ENCODE data around the gene PHLDA3. TPM values are rescaled to one million over a fixed set of nuclear protein-coding genes. Genes with fewer than 3 reads are reported as not detected.
A peak's percentile ranks its signal among the peaks of the same experiment; 100 is the strongest.

Gene PHLDA3
- total and polyA plus RNA-seq, 2 of the 13 experiments (the other 11 are each of a cell fraction or from before 2014, with no cell fraction given): 16.7 to 33.6 TPM

GRCh38 chr1:201507360-201507675, 38.3 kb upstream of the PHLDA3 start (continued):
- TF ChIP-seq ZNF501 (CRISPR knock-in tag; IDR thresholded peaks at IDR 0.05) (0 out of 2 replicates have a peak, but pooled peaks have one; percentile 10), MAZ (IDR thresholded peaks at IDR 0.05; ENCODE audit: borderline replicate concordance, low read depth, low read length) (no peak), MAZ (CRISPR knock-in tag; IDR thresholded peaks at IDR 0.05; ENCODE audit: low read depth) (0 out of 2 replicates have a peak, but pooled peaks have one; percentile 9), NR0B2 (CRISPR knock-in tag; IDR thresholded peaks at IDR 0.05) (no peak), ZBTB7B (CRISPR knock-in tag; IDR thresholded peaks at IDR 0.05) (0 out of 2 replicates have a peak, but pooled peaks have one; percentile 12), ZNF205 (CRISPR knock-in tag; IDR thresholded peaks at IDR 0.05) (0 out of 2 replicates have a peak, but pooled peaks have one; percentile 5)

GRCh38 chr1:201506557-201507359, 37.8 kb upstream of the PHLDA3 start, which contains the start of gene CSRP1:
CSRP1 (minus strand) TSS chr1:201507123; CDS start chr1:201496303, 10,820 bp downstream.
- intact Hi-C loops (cut with micrococcal nuclease; ENCODE audit: unreplicated experiment): no loop called here
- POLR2A ChIA-PET: interaction anchor here (1.2 to 2.5 kb wide), 4 partner anchors 9 to 38 kb away, joined by 4 to 9 read pairs (median 7); partner anchors contain the start of gene PHLDA3
- TF ChIP-seq SP2 (CRISPR knock-in tag; IDR thresholded peaks at IDR 0.05) (peak; percentile 36; the same call in 1 of the 2 replicates), SPEN (CRISPR knock-in tag; IDR thresholded peaks at IDR 0.05; ENCODE audit: low read depth) (peak; percentile 33; the same call in 1 of the 2 replicates), BHLHE40 (IDR thresholded peaks at IDR 0.05; ENCODE audit: low read length) (0 out of 2 replicates have a peak, but pooled peaks have one; percentile 29), ZSCAN20 (CRISPR knock-in tag; IDR thresholded peaks at IDR 0.05; ENCODE audit: borderline replicate concordance) (no peak), TAF1 (CRISPR knock-in tag; IDR thresholded peaks at IDR 0.05) (peak; percentile 58), MTF2 (CRISPR knock-in tag; IDR thresholded peaks at IDR 0.05; ENCODE audit: borderline replicate concordance) (no peak), HBP1 (CRISPR knock-in tag; IDR thresholded peaks at IDR 0.05; ENCODE audit: low read depth) (no peak), TARDBP (CRISPR knock-in tag; IDR thresholded peaks at IDR 0.05) (0 out of 2 replicates have a peak, but pooled peaks have one; percentile 22), RBM39 (IDR thresholded peaks at IDR 0.05; ENCODE audit: low read depth, low read length, poor library complexity, severe bottlenecking) (no peak), ZNF205 (CRISPR knock-in tag; IDR thresholded peaks at IDR 0.05) (peak; percentile 27; the same call in 1 of the 2 replicates), ZNF800 (CRISPR knock-in tag; IDR thresholded peaks at IDR 0.05) (peak; percentile 87), KDM5B (CRISPR knock-in tag; IDR thresholded peaks at IDR 0.05; ENCODE audit: borderline replicate concordance) (peak; percentile 67; the same call in 1 of the 2 replicates), GABPB1 (CRISPR knock-in tag; IDR thresholded peaks at IDR 0.05) (peak; percentile 79), RBFOX2 (IDR thresholded peaks at IDR 0.05; ENCODE audit: low read depth, low read length) (peak; percentile 88)

More at GRCh38 chr1:201506557-201507359, 37.8 kb upstream of the PHLDA3 start, which contains the start of gene CSRP1:
- Histone ChIP-seq H3K4me2 (ENCODE audit: low read depth, low read length) (peak within 1 kb of the TSS; percentile 87), H3K79me2 (ENCODE audit: insufficient read depth, low read length) (no peaks in the 10 kb centered on the region), H3K4me1 (ENCODE audit: insufficient read depth, low read length) (peaks cover 57% of the 10 kb centered on the region), H3K9ac (ENCODE audit: insufficient read depth, low read depth, low read length) (peak within 1 kb of the TSS; percentile 66), H3K36me3 (replicated peaks in 1 of 2; ENCODE audit: control insufficient read depth in 1 of 2, insufficient read depth in 2 of 2, low read length in 2 of 2) (no peaks in the 10 kb centered on the region), H3K27ac (ENCODE audit: extremely low read length, insufficient read depth, low read length) (no peak within 1 kb of the TSS), H4K20me1 (ENCODE audit: insufficient read depth, low read length) (no peaks in the 10 kb centered on the region), H3K9me3 (ENCODE audit: low read length) (no peaks in the 10 kb centered on the region), H2AFZ (ENCODE audit: low read length) (no peak within 1 kb of the TSS), H3K27me3 (ENCODE audit: control insufficient read depth in 1 of 2, insufficient read depth in 2 of 2, low read length in 2 of 2) (no peaks in the 10 kb centered on the region; a peak in 1 of 5 replicates), H3K4me3 (replicated peaks in 1 of 3; ENCODE audit: insufficient read depth in 1 of 3, low read depth in 2 of 3, low read length in 3 of 3) (peak within 1 kb of the TSS; percentile 76 to 80 (median 77))
- in situ Hi-C loops (cut with HindIII; ENCODE audit: extremely low pct_ligation_motif_present, low pct_unique_long_range_greater_than_20kb): no loop called here
- CTCF ChIA-PET (ENCODE audit: low intra/inter-chr PET ratio, low total read pairs): interaction anchor here (2.5 kb wide), 1 partner anchor 25 kb away, joined by 5 read pairs; no protein-coding TSS in a partner anchor
- FAIRE-seq: peak; percentile 23
- peak; percentile 86 for ATAC-seq
- BruUV-seq (replicated peaks): TSS peak; percentile 57
- DNase-seq (ENCODE audit: low spot score): no peak
- 1% methylated on average over 18 of the region's 71 CpGs for WGBS (ENCODE audit: low lambda C conversion rate)
